ENCODE measurements around the gene SEPTIN1. TPM values are rescaled to one million over a fixed set of nuclear protein-coding genes. Genes with fewer than 3 reads are reported as not detected.
"Not testable (repeated sequence)": the region's sequence is repeated elsewhere in the genome, so short reads cannot be mapped to it uniquely, and the experiment has no call there.

SEPTIN1 gene
- total RNA-seq, 1 donor from 2014 or later, result 11.5 TPM

DNA sequence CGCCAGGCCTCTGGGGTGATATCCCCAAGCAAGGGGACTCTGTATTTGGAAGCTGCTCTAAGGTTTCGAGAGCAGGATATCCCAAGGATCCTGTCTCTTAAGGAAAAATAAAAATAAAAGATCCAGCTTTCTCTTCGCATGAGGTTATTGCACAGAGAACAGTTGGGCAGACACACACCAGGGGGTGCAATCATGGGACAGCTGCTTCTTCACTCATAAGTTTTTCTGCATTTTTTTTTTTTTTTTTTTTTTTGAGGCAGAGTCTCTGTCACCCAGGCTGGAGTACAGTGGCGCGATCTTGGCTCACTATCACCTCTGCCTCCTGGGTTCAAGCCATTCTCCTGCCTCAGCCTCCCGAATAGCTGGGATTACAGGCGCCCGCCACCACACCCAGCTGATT lies 40.4 kb downstream of the SEPTIN1 start:
- DNase-seq (ENCODE audit: low spot score), result not testable (repeated sequence)

DNA sequence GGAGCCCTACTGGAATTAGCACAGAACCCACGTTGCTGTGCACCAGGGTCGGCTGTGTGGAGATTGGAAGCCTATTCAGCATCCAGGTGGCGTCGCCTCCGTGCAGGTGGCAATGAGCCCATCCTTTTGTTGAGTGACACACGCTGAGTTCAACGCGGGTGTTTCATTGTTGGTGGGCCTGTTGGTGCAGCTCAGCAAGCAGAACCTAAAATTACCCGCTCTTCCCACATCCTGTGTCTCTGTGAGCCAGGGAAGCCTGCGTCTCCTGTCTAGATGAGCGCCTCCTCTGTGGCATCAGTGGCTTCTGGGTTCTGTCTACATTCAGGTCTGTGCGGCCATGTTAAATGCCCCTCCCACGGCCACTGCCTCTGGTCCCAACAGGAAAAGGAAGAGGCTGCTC lies 41.7 kb downstream of the SEPTIN1 start:
- DNase-seq (ENCODE audit: low spot score), result no peak

DNA sequence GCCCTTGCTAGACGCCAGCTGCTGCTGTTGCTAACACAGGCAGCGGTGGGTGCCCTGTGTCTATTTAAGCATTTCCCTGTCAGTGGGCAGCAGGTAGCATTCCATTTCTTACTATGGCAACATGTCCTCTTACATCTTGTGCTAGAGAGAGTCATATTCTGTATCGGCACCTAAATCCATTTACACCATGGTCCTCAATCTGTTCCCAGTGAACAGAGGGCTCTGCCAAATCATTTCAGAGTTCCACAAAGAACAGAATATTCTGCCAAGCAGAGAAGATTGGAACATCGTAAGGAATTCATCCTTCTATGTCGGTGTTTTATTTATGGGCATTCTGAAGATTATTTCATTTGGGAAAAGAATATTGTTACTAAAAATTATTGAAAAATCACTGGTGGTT lies 43.6 kb downstream of the SEPTIN1 start:
- DNase-seq (ENCODE audit: low spot score), result not testable (repeated sequence)

- not testable (repeated sequence) for DNase-seq (ENCODE audit: low spot score)
These were observed 44.4 kb downstream of the SEPTIN1 start for GRCh38 chr16:30337964-30338357.

DNA sequence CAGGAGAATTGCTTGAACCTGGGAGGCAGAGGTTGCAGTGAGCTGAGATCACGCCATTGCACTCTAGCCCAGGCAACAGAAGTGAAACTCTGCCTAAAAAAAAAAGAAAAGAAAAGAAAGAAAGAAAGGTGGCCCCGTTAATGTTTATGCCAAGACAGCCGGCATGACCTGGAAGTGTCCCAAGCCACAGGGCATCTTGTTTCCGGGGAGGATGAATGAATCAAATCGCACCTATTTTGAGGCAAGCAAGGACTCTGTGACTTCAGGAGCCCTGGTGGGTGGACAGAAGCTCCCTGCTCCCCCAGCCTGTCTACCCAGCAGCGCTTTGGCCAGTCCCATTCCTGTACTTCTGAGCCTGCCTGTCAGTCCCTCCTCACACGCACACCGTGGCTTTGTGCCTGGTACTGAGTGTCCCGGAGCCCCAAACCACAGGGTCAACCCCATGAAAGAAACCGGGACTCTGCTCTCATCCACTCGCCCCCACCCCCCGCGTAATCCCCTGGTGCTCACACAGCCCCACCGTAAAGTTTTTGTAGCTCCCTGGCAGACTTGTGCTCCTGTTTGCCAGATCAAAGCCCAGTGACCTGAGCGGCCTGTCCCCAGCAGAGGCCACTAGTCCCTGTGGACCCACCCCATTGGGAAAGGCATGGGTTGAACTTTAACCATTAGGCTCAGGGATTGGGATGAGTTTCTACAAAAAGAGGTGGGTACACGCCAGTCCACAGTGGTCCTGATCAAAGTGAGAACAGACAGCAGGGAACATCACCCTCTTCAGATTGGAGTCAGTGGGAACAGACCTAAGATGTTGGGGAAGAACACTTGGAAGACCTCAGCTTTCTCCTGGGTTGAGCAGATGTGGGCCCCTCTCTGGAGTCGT lies 46.5 kb downstream of the SEPTIN1 start:
- DNase-seq (ENCODE audit: low spot score), result no peak

DNA sequence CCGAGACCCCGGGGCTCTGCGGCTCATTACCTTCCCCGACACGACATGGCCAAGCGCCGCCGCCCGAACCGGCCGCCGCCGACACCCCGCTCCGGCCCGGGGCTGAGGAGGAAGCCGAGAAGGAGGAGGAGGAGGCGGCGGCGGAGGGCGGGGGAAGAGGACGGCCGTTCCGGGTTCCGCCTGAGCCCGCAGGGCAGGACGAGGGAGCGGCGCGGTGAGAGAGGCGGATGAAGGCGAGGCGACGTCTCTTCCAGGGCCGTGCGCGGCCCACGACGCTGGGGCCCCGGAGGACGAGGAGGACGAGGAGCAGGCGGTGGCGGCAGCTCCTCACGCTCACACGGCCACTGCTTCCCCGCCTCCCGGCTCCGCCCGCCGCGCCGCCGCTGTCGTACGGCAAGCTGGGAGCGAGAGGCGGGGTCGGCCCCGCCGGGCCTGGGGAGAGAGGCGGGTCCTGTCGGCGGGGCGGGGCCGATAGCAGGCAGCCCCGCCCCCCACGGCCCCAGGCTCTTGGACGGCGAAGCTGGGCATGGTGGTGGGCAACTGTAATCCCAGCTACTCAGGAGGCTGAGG lies 47.2 kb downstream of the SEPTIN1 start:
- DNase-seq (ENCODE audit: low spot score), result peak; percentile 84

DNA sequence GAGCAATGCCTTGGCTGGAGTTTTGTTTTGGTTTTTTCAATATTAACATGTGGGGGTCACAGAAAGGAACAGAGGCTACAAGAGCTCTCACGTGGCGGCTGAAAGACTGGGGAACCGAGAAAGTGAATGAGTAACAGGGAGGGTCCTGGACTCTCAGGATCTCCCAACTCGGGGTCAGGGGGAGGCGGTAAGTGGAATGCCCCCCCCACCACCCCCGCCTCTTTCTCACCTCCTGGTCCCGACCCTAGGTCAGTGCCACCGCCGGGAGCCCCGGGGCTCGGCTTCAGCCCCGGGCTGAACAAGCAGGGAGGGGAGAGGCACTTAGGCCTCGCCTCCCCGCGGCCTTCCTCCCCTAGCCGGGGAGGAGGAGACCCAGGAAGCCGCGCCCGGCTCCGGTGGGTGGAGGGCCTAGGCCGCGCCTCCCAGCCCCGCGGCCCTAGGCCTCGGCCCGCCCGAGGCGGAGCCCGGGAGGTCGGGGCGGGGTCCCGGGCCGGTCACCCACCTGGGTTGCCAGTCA lies 47.8 kb downstream of the SEPTIN1 start:
- peak; percentile 74 for DNase-seq (ENCODE audit: low spot score)

Other genes starting within 250 kb of the SEPTIN1 start
- 58.5 TPM for gene CORO1A, start 199.0 kb downstream of the SEPTIN1 start, total RNA-seq
- gene BOLA2B, start 188.9 kb downstream of the SEPTIN1 start, total RNA-seq, result 59.4 TPM
- gene SLX1A, start 188.7 kb downstream of the SEPTIN1 start, total RNA-seq, result 70.4 TPM
- gene SULT1A3, start 183.3 kb downstream of the SEPTIN1 start, total RNA-seq, result 19.4 TPM
- 12.5 TPM for gene NPIPB13, start 134.1 kb downstream of the SEPTIN1 start, total RNA-seq
- gene CD2BP2, start 27.3 kb downstream of the SEPTIN1 start, total RNA-seq, result 71.2 TPM
- 60.6 TPM for gene TBC1D10B, start 12.1 kb downstream of the SEPTIN1 start, total RNA-seq
- 1.3 TPM for gene MYL11, start 7.8 kb downstream of the SEPTIN1 start, total RNA-seq
- gene ZNF48, start 12.9 kb upstream of the SEPTIN1 start, total RNA-seq, result 11.8 TPM
- gene ZNF771, start 25.0 kb upstream of the SEPTIN1 start, total RNA-seq, result 21.9 TPM
- gene DCTPP1, start 47.5 kb upstream of the SEPTIN1 start, total RNA-seq, result 53.3 TPM
- 112 TPM for gene SEPHS2, start 63.3 kb upstream of the SEPTIN1 start, total RNA-seq
- 16.7 TPM for gene ITGAL, start 90.2 kb upstream of the SEPTIN1 start, total RNA-seq
- gene ZNF768, start 144.0 kb upstream of the SEPTIN1 start, total RNA-seq, result 61.1 TPM
- gene ZNF747, start 152.3 kb upstream of the SEPTIN1 start, total RNA-seq, result 11.9 TPM
- 12.1 TPM for gene ZNF764, start 175.8 kb upstream of the SEPTIN1 start, total RNA-seq
- gene ZNF688, start 189.2 kb upstream of the SEPTIN1 start, total RNA-seq, result 23.5 TPM
- gene ZNF785, start 203.1 kb upstream of the SEPTIN1 start, total RNA-seq, result 24.0 TPM
- gene ZNF689, start 227.8 kb upstream of the SEPTIN1 start, total RNA-seq, result 13.6 TPM

Data from mucosa of gallbladder (tissue), 1 donor.